Measurements from ENCODE around the gene SENP1. TPM values are rescaled to one million over a fixed set of nuclear protein-coding genes. Genes with fewer than 3 reads are reported as not detected.

The SENP1 gene
- total RNA-seq, 4 donors from 2014 or later: 20.6 to 58.8 (median 24.5) TPM

- H3K27ac ChIP-seq: no peak overlapping the region
- intact Hi-C loops (cut with DNase I): no loop called here
- H3K4me1 ChIP-seq: peaks cover 25 to 30% of the 10 kb centered on the region in 2 donors
- 89 to 92% methylated on average over 4 of the region's 4 CpGs for WGBS, 2 donors
- no peak for TF ChIP-seq POLR2A (IDR thresholded peaks at IDR 0.05)
- TF ChIP-seq CTCF (IDR thresholded peaks at IDR 0.05): no peak
- no peaks in the 10 kb centered on the region for H3K9me3 ChIP-seq
- no peak overlapping the region for H3K4me3 ChIP-seq (replicated peaks in 1 of 3)
- no peak for DNase-seq
- no peaks in the 10 kb centered on the region for H3K36me3 ChIP-seq
- peaks cover 22% of the 10 kb centered on the region for H3K27me3 ChIP-seq
These were observed 98.7 kb downstream of the SENP1 start for GRCh38 chr12:48007206-48007605.

GRCh38 chr12:48005750-48006021, 100.2 kb downstream of the SENP1 start:
- H3K36me3 ChIP-seq: no peaks in the 10 kb centered on the region
- no peak for TF ChIP-seq CTCF (IDR thresholded peaks at IDR 0.05)
- no peak for TF ChIP-seq POLR2A (IDR thresholded peaks at IDR 0.05)
- H3K9me3 ChIP-seq: no peaks in the 10 kb centered on the region
- peaks cover 39 to 45% of the 10 kb centered on the region in 2 donors for H3K4me1 ChIP-seq
- intact Hi-C loops (cut with DNase I): no loop called here
- DNase-seq: no peak
- H3K4me3 ChIP-seq (replicated peaks in 1 of 3): no peak overlapping the region
- no peak overlapping the region for H3K27ac ChIP-seq
- H3K27me3 ChIP-seq: peaks cover 22% of the 10 kb centered on the region

DNA sequence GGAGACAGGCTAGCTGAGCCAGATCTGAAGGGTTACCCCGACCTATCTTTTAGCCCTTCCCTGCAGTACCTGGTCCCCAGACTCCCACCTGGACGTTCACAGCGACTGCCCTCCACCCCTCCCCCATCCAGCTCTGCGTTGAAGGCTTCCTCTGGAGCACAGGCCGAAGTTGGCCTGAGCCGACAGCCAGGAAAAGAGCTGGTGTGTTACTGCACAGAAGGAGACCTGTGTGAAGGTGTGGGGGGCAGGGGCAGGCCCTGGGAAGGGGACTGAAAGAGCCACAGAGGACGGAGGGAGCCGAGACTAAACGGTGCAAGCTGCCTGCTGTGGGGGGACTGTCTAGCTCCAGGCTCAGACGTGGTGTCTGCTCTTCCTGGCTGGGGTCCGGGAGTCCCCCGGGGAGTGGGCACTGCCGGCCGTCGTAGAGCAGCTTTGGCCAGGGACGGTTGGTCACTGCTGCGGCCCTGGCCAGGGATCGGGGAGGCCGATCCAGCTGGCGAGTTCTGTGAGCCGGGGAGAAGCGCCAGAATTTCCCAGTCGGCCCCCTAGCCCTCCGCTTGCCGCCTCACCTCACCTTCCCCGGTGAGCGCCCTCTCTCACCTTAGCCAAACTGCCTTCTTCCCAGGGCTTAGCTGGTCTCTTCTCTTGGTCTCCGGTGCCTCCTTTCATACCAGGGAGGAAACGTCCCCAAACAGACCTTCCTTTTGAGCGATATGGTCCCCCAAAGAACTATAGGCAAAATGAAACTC, 100.7 kb downstream of the SENP1 start:
- Histone ChIP-seq H3K4me3 (replicated peaks in 1 of 3) (no peak overlapping the region), H3K27me3 (peaks cover 22% of the 10 kb centered on the region), H3K27ac (no peak overlapping the region), H3K36me3 (no peaks in the 10 kb centered on the region), H3K4me1 (peaks cover 39 to 45% of the 10 kb centered on the region in 2 donors), H3K9me3 (no peaks in the 10 kb centered on the region)
- intact Hi-C loops (cut with DNase I): no loop called here
- TF ChIP-seq POLR2A (IDR thresholded peaks at IDR 0.05) (no peak), CTCF (IDR thresholded peaks at IDR 0.05) (no peak)
- 43 to 52% methylated on average over 29 of the region's 30 CpGs for WGBS, 2 donors
- no peak for DNase-seq

DNA sequence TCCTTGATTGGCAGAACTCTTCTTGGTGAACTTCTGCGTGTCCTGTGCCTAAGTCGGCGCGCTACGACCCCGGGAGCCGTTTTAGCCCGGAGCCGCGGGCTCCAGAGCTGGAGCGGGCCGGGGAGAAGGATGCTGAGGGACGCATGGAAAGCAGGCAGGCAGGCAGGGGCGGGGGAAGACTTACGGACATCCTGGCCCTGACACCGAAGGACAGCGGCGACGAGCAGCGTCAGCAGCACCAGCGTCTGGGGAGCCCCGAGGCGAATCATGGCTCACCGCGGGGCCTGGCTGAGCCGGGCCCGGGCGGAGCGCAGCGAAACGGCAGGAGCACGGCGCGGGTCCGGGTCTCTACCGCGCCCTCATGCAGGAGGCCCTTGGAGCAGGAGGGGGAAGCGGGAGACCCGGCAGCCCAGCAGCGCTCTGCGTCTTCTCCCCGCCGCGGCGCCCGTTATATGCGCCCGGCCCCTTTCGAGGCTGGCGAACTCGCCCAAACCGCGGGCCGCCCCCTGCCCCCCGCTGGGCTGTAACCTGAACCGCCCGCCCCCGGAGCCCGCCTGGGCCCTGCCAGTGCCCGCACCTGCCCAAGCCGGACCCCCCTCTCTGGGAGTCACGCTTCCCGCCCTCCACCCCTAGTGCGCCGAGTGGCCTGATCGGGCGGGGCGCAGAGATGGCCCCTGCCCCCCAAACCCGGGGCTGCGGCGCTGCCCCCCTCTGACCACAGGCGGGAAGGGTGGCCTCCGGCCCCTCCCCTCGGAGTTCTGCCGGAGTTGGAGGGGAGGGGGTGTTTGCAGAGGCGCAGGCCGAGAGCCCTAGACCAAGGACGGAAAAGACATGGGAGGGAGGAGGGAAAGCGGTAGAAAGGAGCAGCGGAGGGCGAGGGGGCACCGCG, 101.6 kb downstream of the SENP1 start, which contains the start of gene COL2A1:
Gene COL2A1, minus strand, starts transcription at position 424 of the 889 bp plus-strand sequence. Its CDS starts 155 bp downstream, at position 269.
- Histone ChIP-seq H3K27me3 (peaks cover 22% of the 10 kb centered on the region), H3K4me1 (peaks cover 39 to 45% of the 10 kb centered on the region in 2 donors), H3K4me3 (replicated peaks in 1 of 3) (peak within 1 kb of the TSS in 1 of 3 donors; percentile 5), H3K9me3 (no peaks in the 10 kb centered on the region), H3K27ac (no peak within 1 kb of the TSS), H3K36me3 (no peaks in the 10 kb centered on the region)
- DNase-seq: peak in 1 of 2 donors; percentile 15
- TF ChIP-seq CTCF (IDR thresholded peaks at IDR 0.05) (no peak), POLR2A (IDR thresholded peaks at IDR 0.05) (no peak)
- intact Hi-C loops (cut with DNase I): no loop called here
- WGBS, 2 donors: 1 to 4% methylated on average over 24 to 32 of the region's 83 CpGs
